IMR-90 (cell line): ENCODE measurements around the gene PRICKLE2.

ENCODE experiments used
- CTCF ChIP-seq: conservative IDR thresholded peaks from 2 replicates; pipeline ENCODE4 v1.5.1; 2012; ENCODE audit warnings: mild to moderate bottlenecking, low read depth, low read length, improper control_type of control experiment
- POLR2A ChIP-seq: IDR thresholded peaks from 2 replicates; pipeline ENCODE4 v1.6.1; 2012; ENCODE audit warnings: mild to moderate bottlenecking, low read depth, low read length

- no peak for TF ChIP-seq CTCF
- no peak for TF ChIP-seq POLR2A
These were observed 4.6 kb upstream of the PRICKLE2 start for GRCh38 chr3:64229903-64230302.
